Dedifferentiated amniotic fluid mesenchymal stem cell (primary cell): ENCODE measurements around the gene TRIP6.
"Not testable (repeated sequence)": the region's sequence is repeated elsewhere in the genome, so short reads cannot be mapped to it uniquely, and the experiment has no call there.

Experiments used
- DNase-seq: peaks from one replicate; pipeline ENCODE4 v3.0.0-alpha.2; 2016; ENCODE audit errors: extremely low spot score

Gene TRIP6

DNA sequence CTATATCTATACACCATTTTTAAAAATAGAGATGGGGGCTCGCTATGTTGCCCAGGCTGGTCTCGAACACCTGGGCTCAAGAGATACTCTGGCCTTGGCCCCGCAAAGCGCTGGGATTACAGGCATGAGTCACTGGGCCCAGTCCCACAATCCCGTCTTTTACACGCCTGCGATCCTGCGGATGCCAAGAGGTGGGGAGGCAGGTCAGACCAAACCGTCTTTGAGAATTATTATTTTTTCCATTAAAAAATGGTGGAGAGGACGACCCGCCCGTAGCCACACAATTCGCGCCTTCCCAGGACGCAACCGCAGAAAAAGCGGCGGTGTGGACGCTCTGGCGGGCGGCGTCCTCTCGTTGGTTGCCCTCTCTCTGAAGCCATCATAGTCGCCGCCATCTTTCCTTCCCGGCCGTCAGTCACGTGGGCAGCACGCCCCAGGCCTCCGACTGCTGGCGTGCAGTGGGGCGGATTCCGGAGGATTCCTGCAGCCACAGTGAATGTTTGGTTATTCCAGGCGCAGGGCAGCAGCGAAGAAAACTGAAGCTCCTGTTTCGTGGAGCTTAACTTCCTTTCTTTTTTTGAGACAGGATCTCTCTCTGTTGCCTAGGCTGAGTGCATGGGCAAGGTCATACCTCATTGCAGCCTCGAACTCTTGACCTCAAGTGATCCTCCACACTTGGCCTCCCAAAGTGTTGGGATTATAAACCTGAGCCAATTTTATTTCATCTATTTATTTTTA, 29.9 kb upstream of the TRIP6 start:
- peak; percentile 71 for DNase-seq

DNA sequence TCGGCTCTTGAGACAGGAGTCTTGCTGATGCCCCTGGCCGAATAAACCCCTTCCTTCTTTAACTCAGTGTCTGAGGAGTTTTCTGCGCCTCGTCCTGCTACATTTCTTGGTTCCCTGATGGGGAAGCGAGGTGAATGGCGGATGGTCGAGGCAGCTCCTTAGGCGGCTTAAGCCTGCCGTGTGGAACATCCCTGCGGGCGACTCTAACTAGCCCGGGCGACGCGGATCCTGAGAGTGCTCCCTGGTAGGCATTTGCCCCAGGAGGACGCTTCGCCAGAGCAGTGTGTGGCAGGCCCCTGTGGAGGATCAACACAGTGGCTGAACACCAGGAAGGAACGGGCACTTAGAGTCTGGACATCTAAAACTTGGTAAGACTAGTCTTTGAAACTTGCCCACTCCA, 27.8 kb upstream of the TRIP6 start:
- no peak for DNase-seq

DNA sequence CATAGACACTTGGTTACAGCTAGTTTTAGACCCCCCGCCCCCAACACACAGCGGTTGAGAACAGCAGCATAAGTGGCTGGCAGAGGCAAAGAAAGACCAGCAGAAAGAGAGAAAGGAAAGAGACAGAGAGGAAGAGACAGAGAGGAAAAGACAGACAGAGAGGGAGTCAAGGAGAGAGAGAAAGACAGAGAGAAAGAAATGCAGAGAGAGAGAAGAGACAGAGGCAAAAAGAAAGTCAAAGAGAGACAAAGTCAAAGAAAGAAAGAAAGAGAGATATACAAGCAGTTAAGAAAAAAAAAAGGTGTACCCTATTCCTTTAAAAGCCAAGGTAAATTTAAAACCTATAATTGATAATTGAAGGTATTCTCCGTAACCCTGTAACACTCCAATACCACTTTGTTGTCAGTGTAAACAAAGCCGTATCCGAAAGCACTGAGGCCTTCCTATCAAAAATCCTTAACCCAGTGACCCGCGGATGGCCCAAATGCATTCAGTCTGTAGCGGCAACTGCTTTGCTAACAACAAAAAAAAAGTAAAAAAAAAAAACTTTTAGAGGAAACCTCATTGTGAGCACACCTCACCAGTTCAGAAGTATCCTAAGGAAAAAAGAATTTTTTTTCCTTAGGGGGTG, 26.6 kb upstream of the TRIP6 start:
- no peak for DNase-seq

DNA sequence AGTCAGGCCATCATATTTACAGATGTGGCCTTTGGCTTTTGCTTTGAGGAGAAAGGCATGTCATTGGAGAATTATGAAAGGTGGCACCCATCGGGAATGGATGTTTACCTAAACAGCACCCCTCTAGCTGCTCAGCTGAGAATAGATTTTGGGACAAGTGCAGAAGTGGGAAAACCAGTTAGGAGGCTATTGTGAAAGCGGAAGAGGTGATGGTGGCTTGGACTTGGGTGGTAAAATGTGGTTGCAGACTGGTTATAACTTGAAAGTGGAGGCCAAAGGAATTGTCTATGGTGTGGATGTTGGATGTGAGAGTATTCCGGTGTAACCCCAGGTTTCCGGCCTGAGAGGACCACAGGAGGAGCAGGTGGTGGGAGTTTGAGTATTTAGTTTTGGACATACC, 19.8 kb upstream of the TRIP6 start:
- DNase-seq = no peak

DNA sequence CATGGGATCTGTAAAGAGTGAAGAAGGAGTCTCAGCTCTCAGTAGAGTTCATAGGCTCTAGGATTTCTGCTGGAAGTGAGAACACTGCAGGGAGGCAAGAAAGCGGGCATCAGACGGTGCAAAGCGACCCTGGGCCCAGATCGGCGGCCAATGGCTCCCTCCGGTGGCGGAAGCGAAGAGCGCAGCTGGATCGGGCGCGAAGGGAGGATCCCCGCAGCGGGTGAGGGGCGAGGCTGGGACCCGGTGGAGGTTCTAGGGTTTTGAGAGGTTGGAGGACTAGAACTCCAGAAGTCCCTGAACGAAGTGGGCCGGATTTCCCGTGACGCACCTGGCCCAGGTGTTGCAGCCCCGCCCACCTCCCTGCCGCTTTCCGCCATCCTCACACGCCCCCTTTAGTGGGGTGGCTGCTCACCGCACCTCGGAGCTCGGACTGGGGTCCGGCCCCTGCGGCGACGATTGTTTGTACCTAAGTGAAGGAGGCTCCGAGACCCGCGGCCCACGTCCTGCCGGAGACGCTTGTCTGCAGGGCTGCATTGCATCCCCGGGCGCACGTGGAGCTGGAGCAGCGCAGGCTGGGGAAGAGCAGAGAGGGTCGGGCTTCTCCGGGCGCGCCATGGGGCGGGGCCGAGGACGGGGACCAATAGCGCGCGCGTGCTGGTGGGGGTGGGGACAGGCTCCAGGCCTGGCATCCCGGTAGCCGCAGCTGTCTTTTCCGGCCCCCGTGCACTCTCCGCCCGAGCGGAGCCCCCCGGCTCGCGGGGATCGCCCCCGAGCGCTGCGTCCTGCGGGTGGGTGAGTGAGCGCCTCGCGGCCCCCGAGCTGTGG, 14.9 kb upstream of the TRIP6 start, which contains the start of gene SLC12A9:
TSS of gene SLC12A9 (plus strand) at position 666 of the 825 bp plus-strand sequence. CDS start 1,485 bp downstream, outside the sequence.
- peak; percentile 72 for DNase-seq

DNA sequence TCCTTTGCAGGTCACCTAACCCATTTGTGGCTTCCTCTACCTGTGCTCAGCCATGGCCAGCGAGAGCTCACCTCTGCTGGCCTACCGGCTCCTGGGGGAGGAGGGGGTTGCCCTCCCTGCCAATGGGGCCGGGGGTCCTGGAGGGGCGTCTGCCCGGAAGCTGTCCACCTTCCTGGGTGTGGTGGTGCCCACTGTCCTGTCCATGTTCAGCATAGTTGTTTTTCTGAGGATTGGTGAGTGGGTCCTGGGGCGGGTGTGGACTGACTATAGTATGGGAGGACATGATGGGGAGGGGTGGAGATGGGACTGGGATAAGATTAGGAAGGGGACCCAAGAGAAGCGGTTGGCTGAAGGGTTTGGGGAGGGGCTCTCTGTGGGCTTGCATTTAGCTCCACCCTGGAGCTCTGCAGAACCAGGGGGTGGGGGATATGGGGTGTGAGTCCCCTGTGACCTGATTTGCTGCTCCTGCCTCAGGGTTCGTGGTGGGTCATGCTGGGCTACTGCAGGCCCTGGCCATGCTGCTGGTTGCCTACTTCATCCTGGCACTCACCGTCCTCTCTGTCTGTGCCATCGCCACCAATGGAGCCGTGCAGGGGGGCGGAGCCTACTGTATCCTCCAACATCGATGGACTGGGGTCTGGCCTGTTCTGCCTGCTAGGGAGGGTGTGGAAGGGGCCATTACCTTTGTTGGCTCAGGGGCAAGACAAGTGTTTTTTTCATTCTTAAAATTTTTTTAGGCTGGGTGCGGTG, 12.9 kb upstream of the TRIP6 start:
- no peak for DNase-seq

DNA sequence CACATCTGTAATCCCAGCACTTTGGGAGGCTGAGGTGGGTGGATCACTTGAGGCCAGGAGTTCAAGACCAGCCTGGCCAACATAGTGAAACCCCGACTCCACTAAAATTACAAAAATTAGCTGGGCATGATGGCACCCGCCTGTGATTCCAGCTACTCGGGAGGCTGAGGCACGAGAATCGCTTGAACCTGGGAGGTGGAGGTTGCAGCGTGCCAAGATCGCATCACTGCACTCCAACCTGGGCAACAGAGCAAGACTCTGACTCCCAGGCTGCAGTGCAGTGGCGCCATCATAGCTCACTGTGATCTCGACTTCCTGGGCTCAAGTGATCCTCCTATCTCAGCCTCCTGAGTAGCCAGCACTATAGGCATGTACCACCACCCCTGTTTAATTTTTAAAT, 12.3 kb upstream of the TRIP6 start:
- not testable (repeated sequence) for DNase-seq

DNA sequence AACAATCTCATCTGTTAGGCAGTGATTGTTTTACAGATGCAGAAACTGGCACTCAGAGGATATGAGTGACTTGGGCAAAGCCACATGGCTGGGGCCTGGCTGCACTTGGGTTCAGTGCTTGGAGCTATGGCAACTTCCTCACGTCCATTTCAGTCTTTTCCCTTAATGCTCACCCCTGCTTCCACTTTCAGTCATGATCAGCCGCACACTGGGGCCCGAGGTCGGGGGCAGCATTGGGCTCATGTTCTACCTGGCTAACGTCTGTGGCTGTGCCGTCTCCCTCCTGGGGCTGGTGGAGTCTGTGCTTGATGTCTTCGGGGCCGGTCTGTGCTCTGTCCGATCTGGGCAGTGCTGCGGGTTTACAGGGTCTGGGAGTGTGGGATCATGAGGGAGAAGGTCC, 11.7 kb upstream of the TRIP6 start:
- DNase-seq = no peak

DNA sequence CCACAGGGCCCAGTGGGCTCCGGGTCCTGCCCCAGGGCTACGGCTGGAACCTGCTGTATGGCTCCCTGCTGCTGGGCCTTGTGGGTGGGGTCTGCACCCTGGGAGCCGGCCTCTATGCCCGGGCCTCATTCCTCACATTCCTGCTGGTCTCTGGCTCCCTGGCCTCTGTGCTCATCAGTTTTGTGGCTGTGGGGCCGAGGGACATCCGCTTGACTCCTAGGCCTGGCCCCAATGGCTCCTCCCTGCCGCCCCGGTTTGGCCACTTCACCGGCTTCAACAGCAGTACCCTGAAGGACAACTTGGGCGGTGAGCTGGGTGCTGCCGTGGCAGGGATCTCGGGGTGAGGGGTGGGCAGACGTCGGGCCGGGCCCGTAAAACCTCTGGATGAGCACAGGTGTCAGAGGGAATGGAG, 10.3 kb upstream of the TRIP6 start:
- no peak for DNase-seq

DNA sequence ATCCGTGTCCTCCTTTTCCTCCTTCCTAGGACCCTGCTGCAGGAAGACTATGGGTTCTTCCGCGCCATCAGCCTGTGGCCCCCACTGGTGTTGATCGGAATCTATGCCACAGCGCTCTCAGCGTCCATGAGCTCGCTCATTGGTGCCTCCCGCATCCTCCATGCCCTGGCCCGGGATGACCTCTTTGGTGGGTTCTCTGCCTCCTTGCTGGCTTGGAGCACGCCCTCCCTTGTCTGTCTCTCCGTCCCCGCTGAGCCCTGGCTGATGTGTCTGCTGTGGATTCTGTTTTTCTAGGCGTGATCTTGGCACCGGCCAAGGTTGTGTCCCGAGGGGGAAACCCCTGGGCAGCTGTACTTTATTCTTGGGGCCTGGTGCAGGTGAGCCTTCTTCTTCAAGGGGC, 7.3 kb upstream of the TRIP6 start:
- DNase-seq = no peak

DNA sequence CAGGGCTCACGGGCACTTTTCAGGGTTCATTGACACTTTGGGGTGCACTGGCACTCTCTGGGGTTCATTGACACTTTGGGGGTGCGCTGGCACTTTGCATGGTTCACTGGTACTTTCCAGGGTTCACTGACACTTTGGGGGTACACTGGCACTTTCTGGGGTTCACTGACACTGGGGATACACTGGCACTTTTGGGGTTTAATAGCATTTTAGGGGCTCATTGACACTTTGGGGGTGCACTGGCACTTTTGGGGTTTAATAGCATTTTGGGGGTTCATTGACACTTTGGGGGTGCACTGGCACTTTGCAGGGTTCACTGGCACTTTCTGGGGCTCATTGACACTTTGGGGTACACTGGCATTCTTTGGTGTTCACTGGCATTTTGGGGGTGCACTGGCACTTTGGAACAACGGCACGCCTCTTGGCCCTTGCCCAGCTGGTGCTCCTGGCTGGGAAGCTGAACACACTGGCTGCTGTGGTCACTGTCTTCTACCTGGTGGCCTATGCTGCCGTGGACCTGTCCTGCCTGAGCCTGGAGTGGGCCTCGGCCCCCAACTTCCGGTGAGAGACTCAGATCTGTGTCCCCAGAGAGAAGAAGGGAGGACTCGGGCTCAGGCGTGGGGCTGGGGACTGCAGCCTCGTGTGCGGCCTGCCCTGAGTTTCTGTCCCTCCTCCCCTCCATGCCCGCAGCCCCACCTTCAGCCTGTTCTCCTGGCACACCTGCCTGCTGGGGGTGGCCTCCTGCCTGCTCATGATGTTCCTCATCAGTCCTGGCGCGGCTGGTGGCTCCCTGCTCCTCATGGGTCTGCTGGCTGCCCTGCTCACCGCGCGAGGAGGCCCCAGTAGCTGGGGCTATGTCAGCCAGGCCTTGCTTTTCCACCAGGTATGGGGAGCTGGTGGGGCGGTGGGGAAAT, 6.2 kb upstream of the TRIP6 start:
- no peak for DNase-seq

DNA sequence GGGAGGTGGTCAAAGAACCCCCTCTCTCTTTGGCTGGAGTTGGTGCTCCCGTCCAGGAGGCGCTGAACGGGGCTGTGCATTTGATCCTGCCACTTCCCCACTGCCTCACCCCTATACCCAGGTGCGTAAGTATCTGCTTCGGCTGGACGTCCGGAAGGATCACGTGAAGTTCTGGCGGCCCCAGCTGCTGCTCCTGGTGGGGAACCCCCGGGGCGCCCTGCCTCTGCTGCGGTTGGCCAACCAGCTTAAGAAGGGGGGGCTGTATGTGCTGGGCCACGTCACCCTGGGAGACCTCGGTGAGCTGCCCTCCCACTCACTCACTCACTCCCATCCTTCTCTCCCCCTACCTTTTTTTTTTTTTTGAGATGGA, 5.6 kb upstream of the TRIP6 start:
- DNase-seq = no peak

DNA sequence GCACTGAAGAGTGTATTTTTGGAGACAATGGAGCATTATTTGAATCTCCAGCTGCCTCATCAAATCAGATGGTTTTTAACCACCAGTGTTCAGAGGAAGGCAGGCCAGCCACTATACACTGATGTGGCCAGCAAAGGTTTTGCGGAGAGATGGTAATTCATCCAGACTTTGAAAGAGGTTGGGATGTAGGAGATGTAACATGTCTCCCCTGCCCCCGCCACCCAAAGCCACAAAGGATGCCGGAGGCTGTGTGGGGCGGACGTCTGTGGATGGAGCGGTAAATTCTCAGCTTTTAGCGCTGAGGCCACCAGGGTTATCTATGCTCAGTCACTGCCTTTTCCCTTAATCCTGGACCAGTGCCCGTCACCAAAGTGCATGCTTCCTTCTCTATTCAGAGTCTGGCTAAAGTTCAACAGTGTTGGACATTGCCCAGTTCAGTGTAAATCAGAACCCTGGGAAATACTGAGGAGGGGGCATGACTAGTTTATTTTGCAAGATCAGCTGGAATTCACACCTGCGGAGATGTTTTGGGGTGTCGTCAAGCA, 3.7 kb upstream of the TRIP6 start:
- DNase-seq = no peak

DNA sequence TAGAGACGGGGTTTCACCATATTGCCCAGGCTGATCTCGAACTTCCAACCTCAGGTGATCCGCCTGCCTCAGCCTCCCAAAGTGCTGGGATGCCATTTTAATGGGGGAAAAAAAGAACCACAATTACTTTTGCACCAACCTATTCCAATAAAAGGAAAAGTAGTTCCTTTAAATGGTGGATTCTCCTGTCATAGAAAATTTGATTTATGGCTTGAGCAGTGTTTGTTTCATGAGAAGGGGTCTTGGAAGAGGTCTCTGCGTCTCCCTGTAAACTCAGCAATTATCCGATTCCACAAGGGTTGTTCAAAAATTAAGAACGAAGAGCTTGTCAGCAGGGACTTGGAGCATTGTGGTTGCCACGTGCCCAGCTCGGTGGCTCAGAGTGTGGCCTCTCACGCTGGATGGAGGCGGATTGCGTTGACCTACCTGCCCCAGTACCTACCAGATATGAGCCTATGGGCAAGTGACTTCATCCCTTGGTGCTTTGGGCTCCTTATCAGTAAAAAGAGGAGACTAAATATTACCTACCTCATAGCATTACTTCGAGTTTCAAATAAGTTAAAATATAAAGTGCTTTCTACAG, 2.8 kb upstream of the TRIP6 start:
- DNase-seq = no peak

DNA sequence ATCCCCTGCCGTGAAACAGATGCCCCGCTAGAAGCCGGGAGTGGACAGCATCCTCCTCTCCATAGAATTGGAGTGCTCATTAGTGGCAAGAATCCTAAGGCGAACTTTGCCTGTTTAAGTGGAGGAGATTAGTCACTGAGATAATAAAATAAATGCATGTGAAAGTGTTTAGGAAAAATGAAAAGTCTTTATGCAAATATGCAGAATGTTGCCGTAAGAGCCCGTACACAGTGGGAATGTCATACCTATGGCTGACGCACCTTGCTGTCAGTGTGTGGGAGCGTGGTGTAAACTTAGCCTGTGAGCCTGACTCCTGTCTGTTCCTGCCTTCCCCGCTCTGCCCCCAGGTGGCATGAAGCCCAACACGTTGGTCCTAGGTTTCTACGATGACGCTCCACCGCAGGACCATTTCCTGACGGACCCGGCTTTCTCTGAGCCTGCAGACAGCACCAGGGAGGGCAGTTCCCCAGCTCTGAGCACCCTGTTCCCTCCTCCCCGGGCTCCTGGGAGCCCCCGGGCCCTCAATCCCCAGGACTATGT, 1.7 kb upstream of the TRIP6 start:
- DNase-seq = no peak

DNA sequence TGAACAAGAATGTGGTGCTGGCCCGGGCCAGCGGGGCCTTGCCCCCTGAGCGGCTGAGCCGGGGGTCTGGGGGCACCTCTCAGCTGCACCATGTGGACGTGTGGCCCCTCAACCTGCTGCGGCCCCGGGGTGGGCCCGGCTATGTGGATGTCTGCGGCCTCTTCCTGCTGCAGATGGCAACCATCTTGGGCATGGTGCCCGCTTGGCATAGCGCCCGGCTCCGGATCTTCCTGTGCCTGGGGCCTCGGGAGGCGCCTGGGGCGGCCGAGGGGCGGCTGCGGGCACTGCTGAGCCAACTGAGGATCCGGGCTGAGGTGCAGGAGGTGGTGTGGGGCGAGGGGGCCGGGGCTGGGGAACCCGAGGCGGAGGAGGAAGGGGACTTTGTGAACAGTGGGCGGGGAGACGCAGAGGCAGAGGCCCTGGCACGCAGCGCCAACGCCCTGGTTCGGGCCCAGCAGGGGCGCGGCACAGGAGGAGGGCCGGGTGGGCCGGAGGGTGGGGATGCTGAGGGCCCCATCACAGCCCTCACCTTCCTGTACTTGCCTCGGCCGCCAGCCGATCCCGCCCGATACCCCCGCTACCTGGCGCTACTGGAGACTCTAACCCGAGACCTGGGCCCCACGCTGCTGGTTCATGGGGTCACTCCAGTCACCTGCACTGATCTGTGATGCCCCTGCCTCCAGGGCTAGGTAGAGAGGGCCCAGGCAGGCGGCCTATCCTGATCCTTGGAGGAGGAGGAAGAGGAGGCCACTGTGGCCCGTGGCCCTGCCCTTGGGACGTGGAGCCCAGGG, 1.1 kb upstream of the TRIP6 start:
- no peak for DNase-seq

DNA sequence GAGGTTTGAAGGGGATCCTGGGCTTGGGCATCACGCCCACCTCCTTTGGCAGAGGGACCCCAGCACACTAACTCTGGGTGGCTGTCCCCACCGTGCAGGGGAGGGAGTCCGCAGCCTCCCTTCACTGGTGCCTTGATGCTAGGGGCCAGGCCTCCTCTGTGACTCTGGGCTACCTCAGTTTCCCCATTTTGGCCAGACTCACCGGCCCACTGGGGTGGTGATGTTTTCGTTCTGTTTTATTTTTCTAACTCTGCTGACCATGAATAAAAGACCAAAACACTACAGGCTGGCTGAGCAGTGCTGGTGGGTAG, 503 bp upstream of the TRIP6 start:
- no peak for DNase-seq

DNA sequence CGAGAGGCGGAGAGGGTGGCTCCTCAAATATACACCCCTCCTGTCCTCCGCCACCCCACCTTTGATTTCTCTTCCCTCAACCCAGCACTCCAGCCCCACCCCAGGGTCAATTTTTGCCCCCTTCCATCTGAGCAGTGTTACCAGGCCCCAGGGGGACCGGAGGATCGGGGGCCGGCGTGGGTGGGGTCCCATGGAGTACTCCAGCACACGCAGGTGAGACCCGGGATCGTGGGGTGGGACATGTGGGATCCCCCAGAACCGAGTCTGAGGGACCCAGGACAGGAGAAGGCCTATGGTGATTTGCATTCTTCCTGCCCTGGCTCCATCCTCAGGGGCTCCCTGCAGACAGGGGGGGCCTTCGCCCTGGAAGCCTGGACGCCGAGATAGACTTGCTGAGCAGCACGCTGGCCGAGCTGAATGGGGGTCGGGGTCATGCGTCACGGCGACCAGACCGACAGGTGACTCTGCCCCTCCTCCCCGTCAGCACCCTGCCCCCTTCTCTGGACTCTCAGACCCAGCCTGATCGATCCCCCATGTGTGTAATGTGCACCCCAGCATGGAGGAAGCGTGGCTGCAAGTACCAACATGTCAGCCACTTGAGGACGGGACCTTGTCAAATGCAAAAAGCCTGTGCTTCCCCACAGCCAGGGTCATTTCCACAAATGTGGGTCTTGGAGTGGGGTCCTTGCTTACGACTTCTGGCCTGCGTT, 744 bp downstream of the TRIP6 start:
- no peak for DNase-seq
